GM10847 (cell line): ENCODE results near the gene BAHD1.

Source experiments
- POLR2A ChIP-seq: IDR thresholded peaks from 2 replicates; pipeline ENCODE4 v1.6.1; 2011; ENCODE audit not compliant: insufficient read length; ENCODE audit errors: extremely low read depth

Gene BAHD1

GRCh38 chr15:40486066-40486770 lies 45.5 kb downstream of the BAHD1 start:
- TF ChIP-seq POLR2A = no peak

- no peak for TF ChIP-seq POLR2A
Observed at GRCh38 chr15:40487816-40488682, 47.3 kb downstream of the BAHD1 start.

GRCh38 chr15:40489274-40490175 lies 48.8 kb downstream of the BAHD1 start:
- TF ChIP-seq POLR2A = no peak

- TF ChIP-seq POLR2A = no peak
Observed at GRCh38 chr15:40493089-40493840, 52.5 kb downstream of the BAHD1 start.

GRCh38 chr15:40495516-40495915 lies 54.8 kb downstream of the BAHD1 start:
- TF ChIP-seq POLR2A = no peak

GRCh38 chr15:40498418-40498817 lies 57.7 kb downstream of the BAHD1 start:
- TF ChIP-seq POLR2A = no peak

GRCh38 chr15:40498891-40499290 lies 58.1 kb downstream of the BAHD1 start:
- no peak for TF ChIP-seq POLR2A

- TF ChIP-seq POLR2A = no peak
Observed at GRCh38 chr15:40499931-40500330, 59.2 kb downstream of the BAHD1 start.

GRCh38 chr15:40500568-40501330 lies 60.0 kb downstream of the BAHD1 start:
- no peak for TF ChIP-seq POLR2A

- no peak for TF ChIP-seq POLR2A
Observed at GRCh38 chr15:40501487-40501886, 60.7 kb downstream of the BAHD1 start.

- TF ChIP-seq POLR2A = no peak
Observed at GRCh38 chr15:40506964-40507571, 66.3 kb downstream of the BAHD1 start.

GRCh38 chr15:40508216-40508615 lies 67.5 kb downstream of the BAHD1 start:
- no peak for TF ChIP-seq POLR2A

GRCh38 chr15:40510201-40510600 lies 69.4 kb downstream of the BAHD1 start:
- TF ChIP-seq POLR2A = no peak

GRCh38 chr15:40511093-40511471 lies 70.3 kb downstream of the BAHD1 start:
- no peak for TF ChIP-seq POLR2A
